ENCODE measurements around the gene P4HTM. TPM values are rescaled to one million over a fixed set of nuclear protein-coding genes. Genes with fewer than 3 reads are reported as not detected.

The P4HTM gene, protein sequence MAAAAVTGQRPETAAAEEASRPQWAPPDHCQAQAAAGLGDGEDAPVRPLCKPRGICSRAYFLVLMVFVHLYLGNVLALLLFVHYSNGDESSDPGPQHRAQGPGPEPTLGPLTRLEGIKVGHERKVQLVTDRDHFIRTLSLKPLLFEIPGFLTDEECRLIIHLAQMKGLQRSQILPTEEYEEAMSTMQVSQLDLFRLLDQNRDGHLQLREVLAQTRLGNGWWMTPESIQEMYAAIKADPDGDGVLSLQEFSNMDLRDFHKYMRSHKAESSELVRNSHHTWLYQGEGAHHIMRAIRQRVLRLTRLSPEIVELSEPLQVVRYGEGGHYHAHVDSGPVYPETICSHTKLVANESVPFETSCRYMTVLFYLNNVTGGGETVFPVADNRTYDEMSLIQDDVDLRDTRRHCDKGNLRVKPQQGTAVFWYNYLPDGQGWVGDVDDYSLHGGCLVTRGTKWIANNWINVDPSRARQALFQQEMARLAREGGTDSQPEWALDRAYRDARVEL
- 47.2 TPM for total RNA-seq

- peak; percentile 86 for DNase-seq (ENCODE audit: low spot score)
These were observed at the start of gene P4HTM for GRCh38 chr3:48989796-48990635. TSS of gene P4HTM (plus strand) at chr3:48990241. CDS start at chr3:48990257, 16 bp downstream.

DNA sequence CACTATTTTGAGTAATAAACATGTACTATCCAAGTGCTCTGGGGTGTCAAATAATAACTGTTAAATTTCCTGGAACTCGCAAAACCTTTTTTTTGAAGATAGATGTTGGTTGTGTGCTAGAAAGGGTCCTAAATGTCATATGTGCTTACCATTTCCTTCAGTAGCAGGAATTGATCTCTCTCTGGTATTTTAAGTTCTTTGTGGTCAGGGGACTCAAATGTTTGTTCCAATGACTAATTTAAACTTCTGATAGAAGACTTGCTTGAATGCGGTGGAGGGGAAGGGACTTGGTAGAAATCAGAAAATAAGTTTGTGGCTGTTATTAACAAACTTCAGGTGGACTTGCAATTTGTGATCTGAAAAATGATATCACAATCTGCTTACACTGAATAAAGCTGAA lies 44.6 kb upstream of the P4HTM start:
- DNase-seq (ENCODE audit: low spot score), result no peak

- DNase-seq (ENCODE audit: low spot score), result no peak
These were observed 44.0 kb upstream of the P4HTM start for GRCh38 chr3:48945891-48946549.

DNA sequence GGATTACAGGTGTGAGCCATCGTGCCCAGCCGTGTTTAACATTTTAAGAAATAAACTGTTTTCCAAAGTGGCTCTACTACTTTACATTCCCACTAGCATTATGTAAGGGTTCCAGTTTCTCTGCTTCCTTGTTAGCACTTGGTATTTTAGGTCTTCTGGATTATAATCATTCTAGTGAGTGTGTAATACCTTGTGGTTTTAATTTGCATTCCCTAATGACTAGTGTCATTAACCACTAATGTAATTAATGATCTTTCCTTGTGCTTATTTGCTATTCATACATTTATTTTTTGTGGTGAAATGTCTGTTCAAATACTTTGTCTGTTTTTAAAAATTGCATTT lies 40.7 kb upstream of the P4HTM start:
- no peak for DNase-seq (ENCODE audit: low spot score)

DNA sequence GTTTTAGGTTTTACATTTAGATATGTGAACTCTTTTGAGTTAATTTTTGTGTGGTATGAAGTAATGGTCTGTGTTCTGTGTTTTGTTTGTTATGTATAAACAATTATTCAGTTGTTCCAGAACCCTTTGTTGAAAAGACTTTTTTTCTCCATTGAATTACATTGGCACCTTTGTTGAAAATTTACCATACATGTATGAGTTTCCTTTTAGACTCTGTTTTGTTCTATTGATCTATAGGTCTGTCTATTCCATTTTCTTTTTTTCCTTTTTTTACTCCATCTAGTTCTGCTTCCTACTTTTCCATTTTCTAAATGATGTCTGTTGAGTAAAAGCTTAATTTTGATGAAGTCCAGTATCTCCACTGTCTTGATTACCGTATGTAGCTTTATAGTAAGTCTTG lies 40.0 kb upstream of the P4HTM start:
- DNase-seq (ENCODE audit: low spot score), result no peak

GRCh38 chr3:48951764-48952163 lies 38.3 kb upstream of the P4HTM start:
- no peak for DNase-seq (ENCODE audit: low spot score)

GRCh38 chr3:48952510-48953118 lies 37.4 kb upstream of the P4HTM start:
- no peak for DNase-seq (ENCODE audit: low spot score)

DNA sequence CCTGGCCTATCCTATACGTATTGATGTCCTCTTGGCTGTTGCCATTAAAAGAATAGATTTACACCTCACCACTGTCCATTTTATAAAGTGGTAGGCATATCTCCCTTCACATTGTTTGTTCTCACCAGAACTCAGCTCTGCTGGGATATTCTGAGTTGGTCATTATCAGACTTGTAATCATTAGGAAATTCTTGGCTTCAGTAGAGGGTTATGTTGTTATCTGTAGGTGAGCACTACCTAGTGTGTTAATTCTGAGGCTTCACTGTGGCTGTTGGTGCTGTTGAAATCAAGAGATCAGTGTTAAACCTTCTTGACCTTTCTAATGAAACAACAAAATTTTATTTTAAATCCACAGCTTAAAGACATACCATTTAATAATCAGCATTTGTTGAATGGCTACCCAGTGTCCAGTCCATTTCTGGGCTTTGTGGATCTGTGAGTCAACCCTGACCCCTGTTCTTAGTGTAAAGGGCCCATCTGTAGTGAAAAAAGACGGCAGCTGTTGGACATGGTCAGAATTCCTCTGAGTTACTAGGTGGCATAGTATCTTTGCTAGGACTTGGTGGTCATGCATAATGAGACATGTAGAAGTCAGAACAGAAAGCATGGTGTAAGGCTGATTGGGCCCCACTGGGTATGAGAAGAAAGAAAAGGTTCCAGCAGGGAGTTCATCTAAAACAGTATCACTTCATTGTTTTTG lies 32.9 kb upstream of the P4HTM start:
- DNase-seq (ENCODE audit: low spot score), result no peak

- DNase-seq (ENCODE audit: low spot score), result no peak
These were observed 29.1 kb upstream of the P4HTM start for GRCh38 chr3:48960841-48961413.

- DNase-seq (ENCODE audit: low spot score), result no peak
These were observed 27.7 kb upstream of the P4HTM start for GRCh38 chr3:48962340-48962739.

DNA sequence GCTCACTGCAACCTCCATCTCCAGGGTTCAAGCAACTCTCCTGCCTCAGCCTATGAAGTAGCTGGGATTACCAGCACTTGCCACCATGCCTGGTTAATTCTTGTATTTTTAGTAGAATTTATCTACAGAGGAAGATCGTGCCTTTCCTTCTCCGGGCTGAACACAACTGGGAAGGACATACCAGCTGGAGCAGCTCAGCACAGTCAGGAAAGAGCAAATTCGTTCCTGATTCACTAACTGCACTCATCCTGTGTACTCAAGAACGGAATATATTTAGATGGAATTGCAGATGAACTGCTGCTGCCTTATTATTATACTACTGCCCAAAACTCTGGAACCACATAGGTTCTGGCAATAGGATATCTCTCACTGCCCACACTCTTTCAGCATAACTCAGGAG lies 27.1 kb upstream of the P4HTM start:
- no peak for DNase-seq (ENCODE audit: low spot score)

GRCh38 chr3:48963591-48963990 lies 26.4 kb upstream of the P4HTM start:
- no peak for DNase-seq (ENCODE audit: low spot score)

DNA sequence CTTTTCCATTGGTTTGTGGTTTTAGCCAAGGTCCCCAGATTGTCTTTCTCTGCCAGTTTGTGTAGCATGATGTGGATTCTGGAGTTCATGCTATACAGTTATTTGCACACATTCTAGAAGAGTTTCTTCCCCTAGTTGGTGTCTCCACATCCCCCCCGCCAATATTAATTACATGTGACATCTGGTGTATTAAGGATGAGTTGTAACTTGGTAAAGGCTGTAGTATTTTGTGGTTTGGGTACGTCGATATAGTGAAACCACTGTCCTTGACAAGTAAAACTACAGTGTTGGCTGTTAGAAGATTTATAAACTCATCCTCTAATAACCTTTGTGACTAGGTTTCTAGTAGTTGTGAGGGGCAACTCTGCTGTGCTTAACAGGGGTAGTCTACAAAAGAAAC lies 23.7 kb upstream of the P4HTM start:
- no peak for DNase-seq (ENCODE audit: low spot score)

- no peak for DNase-seq (ENCODE audit: low spot score)
These were observed 23.1 kb upstream of the P4HTM start for GRCh38 chr3:48966876-48967361.

GRCh38 chr3:48970586-48970985 lies 19.5 kb upstream of the P4HTM start:
- DNase-seq (ENCODE audit: low spot score), result no peak

GRCh38 chr3:48974076-48974864 lies 15.8 kb upstream of the P4HTM start:
- no peak for DNase-seq (ENCODE audit: low spot score)

- DNase-seq (ENCODE audit: low spot score), result no peak
These were observed 10.6 kb upstream of the P4HTM start for GRCh38 chr3:48979451-48979850.

- DNase-seq (ENCODE audit: low spot score), result no peak
These were observed 9.7 kb upstream of the P4HTM start for GRCh38 chr3:48980295-48980694.

DNA sequence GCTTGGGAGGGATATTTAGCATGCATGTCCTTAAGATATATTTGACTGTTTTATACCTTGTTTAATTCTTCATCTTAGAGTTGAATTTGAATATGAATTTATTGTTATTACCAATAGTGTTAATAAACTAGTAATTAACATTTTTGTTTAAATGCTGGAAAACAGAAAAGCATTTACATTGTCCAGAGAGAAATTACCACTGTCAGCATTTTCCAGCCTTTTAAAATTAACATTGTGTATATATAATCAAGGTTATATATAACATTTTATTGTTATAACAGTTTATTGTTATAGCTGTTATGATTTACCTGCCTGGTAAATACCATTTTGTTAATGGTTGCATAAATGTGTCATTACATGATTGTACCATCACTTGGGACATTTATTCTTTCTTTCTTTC lies 8.0 kb upstream of the P4HTM start:
- DNase-seq (ENCODE audit: low spot score), result no peak

- no peak for DNase-seq (ENCODE audit: low spot score)
These were observed 7.4 kb upstream of the P4HTM start for GRCh38 chr3:48982686-48983085.

Data from ureter (tissue), 1 donor.